ENCODE measurements around the gene ZYX. TPM values are rescaled to one million over a fixed set of nuclear protein-coding genes. Genes with fewer than 3 reads are reported as not detected.

Gene ZYX
- total and polyA plus RNA-seq, 5 donors from 2014 or later = 81.1 to 174 (median 92.8) TPM

- no peaks in the 10 kb centered on the region for H3K9me3 ChIP-seq (ENCODE audit: control insufficient read depth in 2 of 2, low read length in 2 of 2)
- peaks cover 15 to 26% (median 20%) of the 10 kb centered on the region in 4 donors for H3K4me1 Mint-ChIP-seq
- H3K4me3 Mint-ChIP-seq = no peak overlapping the region
- H3K27ac Mint-ChIP-seq = peak overlapping the region in 2 of 3 donors; percentile 87 to 90
- H3K4me3 ChIP-seq (ENCODE audit: low read depth, low read length) = peak overlapping the region; percentile 62
- ATAC-seq (ENCODE audit: low read depth in 2 of 2) (no peak), DNase-seq (no peak)
- no peaks in the 10 kb centered on the region for H3K27me3 ChIP-seq (ENCODE audit: control insufficient read depth, insufficient read depth, low read length)
- peaks cover 0 to 1% (median 0%) of the 10 kb centered on the region in 7 donors for H3K9me3 Mint-ChIP-seq
- peaks cover 6% of the 10 kb centered on the region for H3K36me3 ChIP-seq (ENCODE audit: control insufficient read depth, insufficient read depth, low read length)
- H3K27me3 Mint-ChIP-seq = no peaks in the 10 kb centered on the region
- H3K36me3 Mint-ChIP-seq = no peaks in the 10 kb centered on the region
- peak overlapping the region; percentile 96 for H3K27ac ChIP-seq (ENCODE audit: insufficient read depth, low read length, poor library complexity, severe bottlenecking)
- H3K4me1 ChIP-seq (ENCODE audit: control insufficient read depth, insufficient read depth, low read length, poor library complexity, severe bottlenecking) = peaks cover 72% of the 10 kb centered on the region
Measured at GRCh38 chr7:143382791-143383641, 1.9 kb downstream of the ZYX start.

GRCh38 chr7:143383642-143383957 lies 2.5 kb downstream of the ZYX start:
- DNase-seq (no peak), ATAC-seq (ENCODE audit: low read depth in 2 of 2) (no peak)
- peaks cover 0 to 1% (median 0%) of the 10 kb centered on the region in 7 donors for H3K9me3 Mint-ChIP-seq
- Histone ChIP-seq H3K27me3 (ENCODE audit: control insufficient read depth, insufficient read depth, low read length) (no peaks in the 10 kb centered on the region), H3K36me3 (ENCODE audit: control insufficient read depth, insufficient read depth, low read length) (peaks cover 11% of the 10 kb centered on the region), H3K9me3 (ENCODE audit: control insufficient read depth in 2 of 2, low read length in 2 of 2) (no peaks in the 10 kb centered on the region), H3K4me3 (ENCODE audit: low read depth, low read length) (peak overlapping the region; percentile 58), H3K27ac (ENCODE audit: insufficient read depth, low read length, poor library complexity, severe bottlenecking) (peak overlapping the region; percentile 30), H3K4me1 (ENCODE audit: control insufficient read depth, insufficient read depth, low read length, poor library complexity, severe bottlenecking) (peaks cover 69% of the 10 kb centered on the region)
- no peaks in the 10 kb centered on the region for H3K36me3 Mint-ChIP-seq
- peaks cover 14 to 22% (median 15%) of the 10 kb centered on the region in 4 donors for H3K4me1 Mint-ChIP-seq
- no peaks in the 10 kb centered on the region for H3K27me3 Mint-ChIP-seq
- H3K4me3 Mint-ChIP-seq = no peak overlapping the region
- H3K27ac Mint-ChIP-seq = peak overlapping the region in 1 of 3 donors; percentile 90

- DNase-seq = no peak
- Histone ChIP-seq H3K27me3 (ENCODE audit: control insufficient read depth, insufficient read depth, low read length) (no peaks in the 10 kb centered on the region), H3K4me1 (ENCODE audit: control insufficient read depth, insufficient read depth, low read length, poor library complexity, severe bottlenecking) (peaks cover 63% of the 10 kb centered on the region), H3K4me3 (ENCODE audit: low read depth, low read length) (peak overlapping the region; percentile 58), H3K27ac (ENCODE audit: insufficient read depth, low read length, poor library complexity, severe bottlenecking) (peak overlapping the region; percentile 36), H3K9me3 (ENCODE audit: control insufficient read depth in 2 of 2, low read length in 2 of 2) (no peaks in the 10 kb centered on the region), H3K36me3 (ENCODE audit: control insufficient read depth, insufficient read depth, low read length) (peaks cover 16% of the 10 kb centered on the region)
- no peak for ATAC-seq (ENCODE audit: low read depth in 2 of 2)
- no peak overlapping the region for H3K4me3 Mint-ChIP-seq
- no peak overlapping the region for H3K27ac Mint-ChIP-seq
- H3K9me3 Mint-ChIP-seq = peaks cover 0 to 1% (median 0%) of the 10 kb centered on the region in 7 donors
- H3K36me3 Mint-ChIP-seq = peaks cover 4% of the 10 kb centered on the region
- H3K27me3 Mint-ChIP-seq = no peaks in the 10 kb centered on the region
- peaks cover 10 to 21% (median 10%) of the 10 kb centered on the region in 4 donors for H3K4me1 Mint-ChIP-seq
Measured at GRCh38 chr7:143384148-143384547, 3.0 kb downstream of the ZYX start.

- Histone ChIP-seq H3K4me3 (ENCODE audit: low read depth, low read length) (peak overlapping the region; percentile 58), H3K4me1 (ENCODE audit: control insufficient read depth, insufficient read depth, low read length, poor library complexity, severe bottlenecking) (peaks cover 55% of the 10 kb centered on the region)
Measured at GRCh38 chr7:143384661-143385631, 3.8 kb downstream of the ZYX start.

DNA sequence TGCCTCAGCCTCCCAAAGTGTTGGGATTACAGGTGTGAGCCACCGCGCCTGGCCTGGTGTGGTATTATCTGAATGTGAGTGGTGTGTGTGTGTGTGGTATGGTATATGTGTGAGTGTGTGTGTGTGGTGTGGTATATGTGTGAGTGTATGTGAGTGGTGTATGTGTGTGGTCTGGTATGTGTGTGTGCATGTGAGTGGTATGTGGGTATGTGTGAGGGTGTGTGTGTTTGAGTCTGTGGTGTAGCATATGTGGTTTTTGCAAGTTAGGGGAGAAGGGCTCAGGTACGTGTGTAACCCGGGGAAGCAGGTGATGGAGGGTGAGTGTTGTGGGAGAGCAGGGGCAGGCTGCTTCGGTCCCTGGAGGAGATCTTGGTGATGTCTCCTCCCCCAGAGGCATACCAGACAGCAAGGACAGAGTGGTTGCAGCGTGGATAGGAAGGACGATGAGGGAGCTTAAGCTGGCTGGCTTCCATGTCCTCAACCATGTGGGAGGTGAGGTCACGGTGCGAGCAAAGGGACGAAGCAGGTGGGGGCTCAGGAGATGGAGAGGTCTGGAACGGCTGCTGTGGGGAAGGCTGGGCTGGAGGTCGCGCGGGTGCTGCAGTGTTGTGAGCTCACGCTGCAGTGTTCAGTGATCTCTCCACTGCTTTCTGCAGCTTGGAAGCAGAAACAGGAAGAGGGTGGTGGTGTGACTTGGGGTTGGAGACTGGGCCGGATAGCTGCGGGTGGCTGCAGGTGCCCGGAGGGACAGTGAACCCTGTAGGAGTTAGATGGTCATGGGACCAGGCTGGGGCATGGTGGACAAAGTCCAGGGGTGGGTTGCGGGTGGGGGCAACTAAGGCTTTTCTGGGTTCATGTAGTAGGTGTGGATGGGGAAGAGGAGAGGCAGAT lies 5.0 kb downstream of the ZYX start:
- peak; percentile 49 for ATAC-seq (ENCODE audit: low read depth in 2 of 2)
- Mint-ChIP-seq H3K4me3 (no peak overlapping the region), H3K4me1 (peaks cover 0 to 28% (median 6%) of the 10 kb centered on the region in 4 donors), H3K9me3 (no peaks in the 10 kb centered on the region), H3K36me3 (peaks cover 20% of the 10 kb centered on the region), H3K27me3 (no peaks in the 10 kb centered on the region), H3K27ac (no peak overlapping the region)
- Histone ChIP-seq H3K27me3 (ENCODE audit: control insufficient read depth, insufficient read depth, low read length) (no peaks in the 10 kb centered on the region), H3K36me3 (ENCODE audit: control insufficient read depth, insufficient read depth, low read length) (peaks cover 35% of the 10 kb centered on the region), H3K4me3 (ENCODE audit: low read depth, low read length) (peak overlapping the region; percentile 58), H3K9me3 (ENCODE audit: control insufficient read depth in 2 of 2, low read length in 2 of 2) (no peaks in the 10 kb centered on the region), H3K4me1 (ENCODE audit: control insufficient read depth, insufficient read depth, low read length, poor library complexity, severe bottlenecking) (peaks cover 54% of the 10 kb centered on the region), H3K27ac (ENCODE audit: insufficient read depth, low read length, poor library complexity, severe bottlenecking) (peak overlapping the region; percentile 56)
- DNase-seq = peak in 2 of 3 donors; percentile 39 to 64

More at GRCh38 chr7:143384661-143385631, 3.8 kb downstream of the ZYX start:
- Mint-ChIP-seq H3K9me3 (peaks cover 0 to 1% (median 0%) of the 10 kb centered on the region in 7 donors), H3K27me3 (no peaks in the 10 kb centered on the region), H3K4me1 (peaks cover 2 to 20% (median 7%) of the 10 kb centered on the region in 4 donors), H3K27ac (no peak overlapping the region), H3K4me3 (no peak overlapping the region), H3K36me3 (peaks cover 12% of the 10 kb centered on the region)
- Histone ChIP-seq H3K27me3 (ENCODE audit: control insufficient read depth, insufficient read depth, low read length) (no peaks in the 10 kb centered on the region), H3K9me3 (ENCODE audit: control insufficient read depth in 2 of 2, low read length in 2 of 2) (no peaks in the 10 kb centered on the region), H3K36me3 (ENCODE audit: control insufficient read depth, insufficient read depth, low read length) (peaks cover 23% of the 10 kb centered on the region), H3K27ac (ENCODE audit: insufficient read depth, low read length, poor library complexity, severe bottlenecking) (peak overlapping the region; percentile 56)
- DNase-seq = no peak
- ATAC-seq (ENCODE audit: low read depth in 2 of 2) = no peak

- H3K27me3 Mint-ChIP-seq = no peaks in the 10 kb centered on the region
- H3K27me3 ChIP-seq (ENCODE audit: control insufficient read depth, insufficient read depth, low read length) = no peaks in the 10 kb centered on the region
- H3K9me3 ChIP-seq (ENCODE audit: control insufficient read depth in 2 of 2, low read length in 2 of 2) = no peaks in the 10 kb centered on the region
- peaks cover 0 to 28% (median 6%) of the 10 kb centered on the region in 4 donors for H3K4me1 Mint-ChIP-seq
- H3K27ac ChIP-seq (ENCODE audit: insufficient read depth, low read length, poor library complexity, severe bottlenecking) = peak overlapping the region; percentile 56
- peaks cover 46% of the 10 kb centered on the region for H3K4me1 ChIP-seq (ENCODE audit: control insufficient read depth, insufficient read depth, low read length, poor library complexity, severe bottlenecking)
- ATAC-seq (ENCODE audit: low read depth in 2 of 2) = no peak
- H3K36me3 Mint-ChIP-seq = peaks cover 20% of the 10 kb centered on the region
- H3K36me3 ChIP-seq (ENCODE audit: control insufficient read depth, insufficient read depth, low read length) = peaks cover 47% of the 10 kb centered on the region
- no peak overlapping the region for H3K4me3 ChIP-seq (ENCODE audit: low read depth, low read length)
- no peaks in the 10 kb centered on the region for H3K9me3 Mint-ChIP-seq
- peak overlapping the region in 1 of 3 donors; percentile 18 for H3K27ac Mint-ChIP-seq
- no peak for DNase-seq
- peak overlapping the region in 1 of 4 donors; percentile 68 for H3K4me3 Mint-ChIP-seq
Measured at GRCh38 chr7:143387156-143387975, 6.2 kb downstream of the ZYX start.

All from CD4-positive, CD25-positive, alpha-beta regulatory T cell (primary cell).